ENCODE measurements around the gene PRG2.
"Not testable (repeated sequence)": the region's sequence is repeated elsewhere in the genome, so short reads cannot be mapped to it uniquely, and the experiment has no call there.

Gene PRG2

GRCh38 chr11:57361926-57362325, 28.5 kb downstream of the PRG2 start:
- no peaks in the 10 kb centered on the region for H3K9me2 ChIP-seq (replicated peaks; ENCODE audit: insufficient read depth, low read length)
- no peaks in the 10 kb centered on the region for H3K27me3 ChIP-seq (ENCODE audit: low read length)
- H2AFZ ChIP-seq (ENCODE audit: low read depth, low read length, severe bottlenecking) = no peak overlapping the region
- H3K9ac ChIP-seq (ENCODE audit: low read length) = no peak overlapping the region
- H3K9me3 ChIP-seq (ENCODE audit: insufficient read depth, low read length) = no peaks in the 10 kb centered on the region
- H3K4me3 ChIP-seq (ENCODE audit: insufficient read depth, low read length, poor library complexity, severe bottlenecking) = no peak overlapping the region
- no peaks in the 10 kb centered on the region for H3K36me3 ChIP-seq (ENCODE audit: low read length)
- no peaks in the 10 kb centered on the region for H3F3A ChIP-seq (ENCODE audit: insufficient read depth)
- no peak overlapping the region for H3K27ac ChIP-seq (ENCODE audit: low read depth, low read length)
- no peak overlapping the region for H3K4me2 ChIP-seq (ENCODE audit: low read depth, low read length, poor library complexity, severe bottlenecking)
- TF ChIP-seq EZH2phosphoT487 (conservative IDR thresholded peaks at IDR 0.05; ENCODE audit: low read length) (no peak), CTCF (IDR thresholded peaks at IDR 0.05; ENCODE audit: insufficient read depth, low read length, poor library complexity, severe bottlenecking) (no peak)
- H3K79me2 ChIP-seq (ENCODE audit: insufficient read depth, low read length) = no peaks in the 10 kb centered on the region
- no peaks in the 10 kb centered on the region for H4K20me1 ChIP-seq (ENCODE audit: low read depth, low read length)

GRCh38 chr11:57361420-57361819, 29.0 kb downstream of the PRG2 start:
- not testable (repeated sequence) for H3K27me3 ChIP-seq (ENCODE audit: low read length); H3K9me2 ChIP-seq (replicated peaks; ENCODE audit: insufficient read depth, low read length); H3K9me3 ChIP-seq (ENCODE audit: insufficient read depth, low read length); H4K20me1 ChIP-seq (ENCODE audit: low read depth, low read length); H3K79me2 ChIP-seq (ENCODE audit: insufficient read depth, low read length); H3K27ac ChIP-seq (ENCODE audit: low read depth, low read length); H3F3A ChIP-seq (ENCODE audit: insufficient read depth); H3K4me2 ChIP-seq (ENCODE audit: low read depth, low read length, poor library complexity, severe bottlenecking); H2AFZ ChIP-seq (ENCODE audit: low read depth, low read length, severe bottlenecking); H3K4me3 ChIP-seq (ENCODE audit: insufficient read depth, low read length, poor library complexity, severe bottlenecking); H3K36me3 ChIP-seq (ENCODE audit: low read length); H3K9ac ChIP-seq (ENCODE audit: low read length)

- Histone ChIP-seq H3K9me3 (ENCODE audit: insufficient read depth, low read length) (no peaks in the 10 kb centered on the region), H3K9ac (ENCODE audit: low read length) (no peak overlapping the region), H2AFZ (ENCODE audit: low read depth, low read length, severe bottlenecking) (no peak overlapping the region), H3K27ac (ENCODE audit: low read depth, low read length) (no peak overlapping the region), H4K20me1 (ENCODE audit: low read depth, low read length) (no peaks in the 10 kb centered on the region), H3K36me3 (ENCODE audit: low read length) (no peaks in the 10 kb centered on the region), H3K79me2 (ENCODE audit: insufficient read depth, low read length) (no peaks in the 10 kb centered on the region), H3K27me3 (ENCODE audit: low read length) (no peaks in the 10 kb centered on the region), H3K9me2 (replicated peaks; ENCODE audit: insufficient read depth, low read length) (no peaks in the 10 kb centered on the region), H3F3A (ENCODE audit: insufficient read depth) (no peaks in the 10 kb centered on the region), H3K4me2 (ENCODE audit: low read depth, low read length, poor library complexity, severe bottlenecking) (no peak overlapping the region), H3K4me3 (ENCODE audit: insufficient read depth, low read length, poor library complexity, severe bottlenecking) (no peak overlapping the region)
- no peak for TF ChIP-seq EZH2phosphoT487 (conservative IDR thresholded peaks at IDR 0.05; ENCODE audit: low read length)
- no peak for TF ChIP-seq CTCF (IDR thresholded peaks at IDR 0.05; ENCODE audit: insufficient read depth, low read length, poor library complexity, severe bottlenecking)
Measured at GRCh38 chr11:57360991-57361390, 29.5 kb downstream of the PRG2 start.

- no peak for TF ChIP-seq EZH2phosphoT487 (conservative IDR thresholded peaks at IDR 0.05; ENCODE audit: low read length)
- TF ChIP-seq CTCF (IDR thresholded peaks at IDR 0.05; ENCODE audit: insufficient read depth, low read length, poor library complexity, severe bottlenecking) = no peak
- Histone ChIP-seq H3F3A (ENCODE audit: insufficient read depth) (no peaks in the 10 kb centered on the region), H3K9me3 (ENCODE audit: insufficient read depth, low read length) (no peaks in the 10 kb centered on the region), H3K9me2 (replicated peaks; ENCODE audit: insufficient read depth, low read length) (no peaks in the 10 kb centered on the region), H3K4me2 (ENCODE audit: low read depth, low read length, poor library complexity, severe bottlenecking) (no peak overlapping the region), H4K20me1 (ENCODE audit: low read depth, low read length) (no peaks in the 10 kb centered on the region), H3K79me2 (ENCODE audit: insufficient read depth, low read length) (no peaks in the 10 kb centered on the region), H3K9ac (ENCODE audit: low read length) (no peak overlapping the region), H2AFZ (ENCODE audit: low read depth, low read length, severe bottlenecking) (no peak overlapping the region), H3K27ac (ENCODE audit: low read depth, low read length) (no peak overlapping the region), H3K36me3 (ENCODE audit: low read length) (no peaks in the 10 kb centered on the region), H3K4me3 (ENCODE audit: insufficient read depth, low read length, poor library complexity, severe bottlenecking) (no peak overlapping the region), H3K27me3 (ENCODE audit: low read length) (no peaks in the 10 kb centered on the region)
Measured at GRCh38 chr11:57359896-57360690, 30.4 kb downstream of the PRG2 start.
